Heart left ventricle (tissue), 13 donors: ENCODE results near the gene WDR74.

Source experiments
- POLR2A ChIP-seq, 2 donors: fragments of 450-650 bp; IDR thresholded peaks; one replicate each; pipeline ENCODE4 v1.6.1; 2017; ENCODE audit warnings: antibody characterized with exemption in 2 of 2, mild to moderate bottlenecking in 2 of 2, moderate library complexity in 2 of 2
- TF ChIP-seq, protein P1 (sequence below), 12 donors: fragments of 200-600 bp; sonication (generic) in 4 of 12; IDR thresholded peaks; one replicate each; pipeline versions ENCODE4 v1.5.0 to v1.8.0; 2018 to 2022; ENCODE audit warnings: antibody characterized with exemption in 12 of 12, mild to moderate bottlenecking in 5 of 12
- donor health status: ischemic (EF 13 %, LVEDD 7.1; RV severe dilation, severe dysfunction).
- donor health status: DM: no; HTN: yes; CAD: no.
- donor health status: DM: no; HTN: no; CAD: no.
- donor health status: ischemic (EF 25% LVEDD 6.9; RV normal size, moderate dysfunction).
- donor health status: ischemic (EF 25% LVEDD 5.7; RV mildly dilated, moderate dysfunction).
- donor health status: ischemic (EF 35%, LVEDD 5.7; RV mildly dilated, moderate dysfunction).
- donor health status: nonischemic (EF 11% LVEDD 7.7; RV severe dilation, severe dysfunction).
- donor health status: DM: yes; HTN: yes; CAD: no.
- donor health status: PGD.
- donor health status: ischemic (EF 29% LVEDD 5.4; RV normal size, mild dysfunction).
- donor health status: nonischemic (EF 23%, LVEDD 6.1; RV moderate dilation, normal function).

DNA sequence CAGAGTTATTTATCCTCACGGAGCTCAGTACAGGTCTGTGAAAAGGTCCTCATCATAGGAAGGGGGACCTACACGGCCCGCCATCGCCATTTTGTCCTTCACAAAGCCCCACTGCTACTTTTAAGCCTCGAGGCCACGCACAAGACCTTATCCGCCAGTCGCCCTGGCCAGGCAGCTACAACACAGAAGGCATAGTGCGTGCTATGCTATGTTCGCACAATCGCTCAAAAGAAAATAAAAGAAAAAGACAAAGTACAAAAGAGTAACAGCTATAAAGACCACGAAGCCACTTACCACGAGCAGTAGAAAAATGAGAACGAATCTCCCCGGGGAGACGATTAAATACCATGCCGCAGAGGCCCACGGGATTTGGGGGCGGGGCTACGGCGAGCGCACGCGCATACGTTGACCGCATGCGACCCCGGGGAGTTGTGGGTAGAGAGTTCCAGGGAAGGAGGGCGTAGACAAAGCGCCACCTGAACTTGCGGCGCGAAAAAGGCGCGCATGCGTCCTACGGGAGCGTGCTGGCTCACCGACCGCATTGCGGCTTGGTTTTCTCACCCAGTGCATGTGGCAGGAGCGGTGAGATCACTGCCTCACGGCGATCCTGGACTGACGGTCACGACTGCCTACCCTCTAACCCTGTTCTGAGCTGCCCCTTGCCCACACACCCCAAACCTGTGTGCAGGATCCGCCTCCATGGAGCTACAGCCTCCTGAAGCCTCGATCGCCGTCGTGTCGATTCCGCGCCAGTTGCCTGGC, 16.4 kb upstream of the WDR74 start:
- TF ChIP-seq, protein P1, sequence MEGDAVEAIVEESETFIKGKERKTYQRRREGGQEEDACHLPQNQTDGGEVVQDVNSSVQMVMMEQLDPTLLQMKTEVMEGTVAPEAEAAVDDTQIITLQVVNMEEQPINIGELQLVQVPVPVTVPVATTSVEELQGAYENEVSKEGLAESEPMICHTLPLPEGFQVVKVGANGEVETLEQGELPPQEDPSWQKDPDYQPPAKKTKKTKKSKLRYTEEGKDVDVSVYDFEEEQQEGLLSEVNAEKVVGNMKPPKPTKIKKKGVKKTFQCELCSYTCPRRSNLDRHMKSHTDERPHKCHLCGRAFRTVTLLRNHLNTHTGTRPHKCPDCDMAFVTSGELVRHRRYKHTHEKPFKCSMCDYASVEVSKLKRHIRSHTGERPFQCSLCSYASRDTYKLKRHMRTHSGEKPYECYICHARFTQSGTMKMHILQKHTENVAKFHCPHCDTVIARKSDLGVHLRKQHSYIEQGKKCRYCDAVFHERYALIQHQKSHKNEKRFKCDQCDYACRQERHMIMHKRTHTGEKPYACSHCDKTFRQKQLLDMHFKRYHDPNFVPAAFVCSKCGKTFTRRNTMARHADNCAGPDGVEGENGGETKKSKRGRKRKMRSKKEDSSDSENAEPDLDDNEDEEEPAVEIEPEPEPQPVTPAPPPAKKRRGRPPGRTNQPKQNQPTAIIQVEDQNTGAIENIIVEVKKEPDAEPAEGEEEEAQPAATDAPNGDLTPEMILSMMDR (IDR thresholded peaks at IDR 0.05) = peak in 1 of 12 donors; percentile 18
- peak; percentile 79 to 97 for TF ChIP-seq POLR2A (IDR thresholded peaks at IDR 0.05)
